T-helper 1 cell treated with Interleukin-12 subunit alpha and Interleukin-12 subunit beta and Interleukin-4 antibody, amounts not matched to agents 30 μg/mL and 1 μg/mL, for 36 hours (primary cell): ENCODE results near the gene C5orf63.
"Not testable (repeated sequence)": the region's sequence is repeated elsewhere in the genome, so short reads cannot be mapped to it uniquely, and the experiment has no call there.

Source experiments
- H3K27ac Mint-ChIP-seq: one replicate; pipeline ENCODE4 v1.8.0; 2021; ENCODE audit warnings: mild to moderate bottlenecking, mixed read lengths
- H3K27me3 Mint-ChIP-seq: one replicate; pipeline ENCODE4 v1.8.0; 2021; ENCODE audit warnings: low read depth, mixed read lengths
- H3K36me3 Mint-ChIP-seq: one replicate; pipeline ENCODE4 v1.8.0; 2021; ENCODE audit warnings: low read depth, mixed read lengths
- H3K4me1 Mint-ChIP-seq: one replicate; pipeline ENCODE4 v1.8.0; 2021; ENCODE audit warnings: low read depth, mixed read lengths
- H3K4me3 Mint-ChIP-seq: one replicate; pipeline ENCODE4 v1.8.0; 2021; ENCODE audit warnings: mild to moderate bottlenecking, moderate library complexity, mixed read lengths
- H3K9me3 Mint-ChIP-seq: one replicate; pipeline ENCODE4 v1.8.0; 2021; ENCODE audit warnings: mixed read lengths

Gene C5orf63

GRCh38 chr5:127061537-127061936 lies 11.8 kb downstream of the C5orf63 start:
- H3K36me3 Mint-ChIP-seq, result peaks cover 1% of the 10 kb centered on the region
- no peaks in the 10 kb centered on the region for H3K27me3 Mint-ChIP-seq
- no peaks in the 10 kb centered on the region for H3K9me3 Mint-ChIP-seq
- no peak overlapping the region for H3K27ac Mint-ChIP-seq
- H3K4me3 Mint-ChIP-seq, result no peak overlapping the region
- H3K4me1 Mint-ChIP-seq, result peaks cover 9% of the 10 kb centered on the region

- Mint-ChIP-seq H3K9me3 (peaks cover 6% of the 10 kb centered on the region), H3K36me3 (peaks cover 9% of the 10 kb centered on the region), H3K4me3 (no peak overlapping the region), H3K4me1 (peaks cover 9% of the 10 kb centered on the region), H3K27me3 (no peaks in the 10 kb centered on the region), H3K27ac (peak overlapping the region; percentile 64)
These were observed 12.8 kb downstream of the C5orf63 start for GRCh38 chr5:127060470-127060985.

GRCh38 chr5:127056896-127057295 lies 16.4 kb downstream of the C5orf63 start:
- Mint-ChIP-seq H3K4me1 (peaks cover 9% of the 10 kb centered on the region), H3K36me3 (peaks cover 16% of the 10 kb centered on the region), H3K27me3 (no peaks in the 10 kb centered on the region)

GRCh38 chr5:127055880-127056653 lies 17.2 kb downstream of the C5orf63 start:
- peaks cover 17% of the 10 kb centered on the region for H3K36me3 Mint-ChIP-seq
- H3K4me1 Mint-ChIP-seq, result peaks cover 9% of the 10 kb centered on the region
- no peak overlapping the region for H3K4me3 Mint-ChIP-seq
- H3K27ac Mint-ChIP-seq, result no peak overlapping the region
- H3K9me3 Mint-ChIP-seq, result peaks cover 9% of the 10 kb centered on the region
- H3K27me3 Mint-ChIP-seq, result no peaks in the 10 kb centered on the region

More at GRCh38 chr5:127056896-127057295, 16.4 kb downstream of the C5orf63 start:
- Mint-ChIP-seq H3K9me3 (peaks cover 9% of the 10 kb centered on the region), H3K4me3 (no peak overlapping the region), H3K27ac (no peak overlapping the region)

- peaks cover 17% of the 10 kb centered on the region for H3K36me3 Mint-ChIP-seq
- not testable (repeated sequence) for H3K27me3 Mint-ChIP-seq, H3K4me3 Mint-ChIP-seq, H3K9me3 Mint-ChIP-seq, H3K4me1 Mint-ChIP-seq, H3K27ac Mint-ChIP-seq
These were observed 19.8 kb downstream of the C5orf63 start for GRCh38 chr5:127053551-127053950.

GRCh38 chr5:127053049-127053448 lies 20.3 kb downstream of the C5orf63 start:
- H3K36me3 Mint-ChIP-seq, result peaks cover 19% of the 10 kb centered on the region
- peaks cover 9% of the 10 kb centered on the region for H3K9me3 Mint-ChIP-seq
- H3K4me3 Mint-ChIP-seq, result no peak overlapping the region
- H3K27me3 Mint-ChIP-seq, result no peaks in the 10 kb centered on the region
- no peak overlapping the region for H3K27ac Mint-ChIP-seq
- no peaks in the 10 kb centered on the region for H3K4me1 Mint-ChIP-seq

- Mint-ChIP-seq H3K27me3 (no peaks in the 10 kb centered on the region), H3K9me3 (peaks cover 9% of the 10 kb centered on the region), H3K36me3 (peaks cover 19% of the 10 kb centered on the region), H3K27ac (no peak overlapping the region), H3K4me1 (no peaks in the 10 kb centered on the region), H3K4me3 (no peak overlapping the region)
These were observed 21.7 kb downstream of the C5orf63 start for GRCh38 chr5:127051591-127051990.

GRCh38 chr5:127046343-127047072 lies 26.8 kb downstream of the C5orf63 start:
- H3K27me3 Mint-ChIP-seq, result no peaks in the 10 kb centered on the region

GRCh38 chr5:127042593-127042992 lies 30.7 kb downstream of the C5orf63 start:
- Mint-ChIP-seq H3K27me3 (no peaks in the 10 kb centered on the region), H3K4me3 (no peak overlapping the region), H3K9me3 (no peaks in the 10 kb centered on the region), H3K36me3 (no peaks in the 10 kb centered on the region), H3K4me1 (no peaks in the 10 kb centered on the region), H3K27ac (no peak overlapping the region)

More at GRCh38 chr5:127046343-127047072, 26.8 kb downstream of the C5orf63 start:
- peaks cover 4% of the 10 kb centered on the region for H3K36me3 Mint-ChIP-seq
- no peak overlapping the region for H3K27ac Mint-ChIP-seq
- H3K4me3 Mint-ChIP-seq, result no peak overlapping the region
- H3K4me1 Mint-ChIP-seq, result no peaks in the 10 kb centered on the region
- no peaks in the 10 kb centered on the region for H3K9me3 Mint-ChIP-seq

GRCh38 chr5:127041571-127041970 lies 31.7 kb downstream of the C5orf63 start:
- Mint-ChIP-seq H3K9me3 (no peaks in the 10 kb centered on the region), H3K36me3 (no peaks in the 10 kb centered on the region), H3K27ac (no peak overlapping the region), H3K4me3 (no peak overlapping the region), H3K4me1 (no peaks in the 10 kb centered on the region), H3K27me3 (peaks cover 4% of the 10 kb centered on the region)

- Mint-ChIP-seq H3K4me3 (no peak overlapping the region), H3K27me3 (peaks cover 7% of the 10 kb centered on the region), H3K36me3 (no peaks in the 10 kb centered on the region), H3K27ac (no peak overlapping the region), H3K4me1 (no peaks in the 10 kb centered on the region), H3K9me3 (no peaks in the 10 kb centered on the region)
These were observed 32.3 kb downstream of the C5orf63 start for GRCh38 chr5:127040796-127041520.

- Mint-ChIP-seq H3K27ac (no peak overlapping the region), H3K27me3 (peaks cover 7% of the 10 kb centered on the region), H3K4me1 (no peaks in the 10 kb centered on the region), H3K36me3 (no peaks in the 10 kb centered on the region), H3K9me3 (no peaks in the 10 kb centered on the region), H3K4me3 (no peak overlapping the region)
These were observed 34.8 kb downstream of the C5orf63 start for GRCh38 chr5:127038550-127038949.

- Mint-ChIP-seq H3K4me1 (peaks cover 18% of the 10 kb centered on the region), H3K9me3 (no peaks in the 10 kb centered on the region), H3K27me3 (peaks cover 31% of the 10 kb centered on the region), H3K36me3 (peaks cover 2% of the 10 kb centered on the region), H3K27ac (peak overlapping the region; percentile 59), H3K4me3 (peak overlapping the region; percentile 90)
These were observed 41.5 kb downstream of the C5orf63 start for GRCh38 chr5:127031863-127032232.

- peaks cover 33% of the 10 kb centered on the region for H3K27me3 Mint-ChIP-seq
- H3K9me3 Mint-ChIP-seq, result no peaks in the 10 kb centered on the region
- peak overlapping the region; percentile 59 for H3K27ac Mint-ChIP-seq
These were observed 42.0 kb downstream of the C5orf63 start for GRCh38 chr5:127031147-127031862.

More at GRCh38 chr5:127031147-127031862, 42.0 kb downstream of the C5orf63 start:
- Mint-ChIP-seq H3K4me3 (peak overlapping the region; percentile 90), H3K36me3 (peaks cover 2% of the 10 kb centered on the region), H3K4me1 (peaks cover 18% of the 10 kb centered on the region)
